Peyer's patch (tissue), 4 donors: ENCODE data around the gene COBL. TPM values are rescaled to one million over a fixed set of nuclear protein-coding genes. Genes with fewer than 3 reads are reported as not detected.

Experiments
- DNase-seq, 3 donors: peaks; one replicate each; pipeline ENCODE4 v3.0.0-alpha.2; 2017 to 2019
- H3K27ac ChIP-seq, 4 donors: fragments of 200-600 bp; sonication (generic); one replicate each; pipeline ENCODE4 v1.5.1; 2016 to 2019
- H3K27me3 ChIP-seq, 2 donors: fragments of 200-600 bp; sonication (generic); one replicate each; pipeline ENCODE4 v1.5.1; 2019
- H3K36me3 ChIP-seq, 3 donors: fragments of 200-600 bp; sonication (generic); one replicate each; pipeline ENCODE4 v1.5.1; 2016 to 2019
- H3K4me1 ChIP-seq, 4 donors: fragments of 200-600 bp; sonication (generic); one replicate each; pipeline ENCODE4 v1.5.1; 2016 to 2019
- H3K4me3 ChIP-seq, 4 donors: fragments of 200-600 bp; sonication (generic); 1 replicate in 3 of 4; 2 replicates in 1 of 4; pipeline ENCODE4 v1.5.1; 2016 to 2019; ENCODE audit warnings: mild to moderate bottlenecking in 1 of 4
- H3K9me3 ChIP-seq, 4 donors: fragments of 200-600 bp; sonication (generic); one replicate each; pipeline ENCODE4 v1.5.1; 2016 to 2019; ENCODE audit warnings: mild to moderate bottlenecking in 1 of 4
- CTCF ChIP-seq, 6 experiments: fragments of 450-650 bp in 4 of 6; fragments of 200-600 bp in 2 of 6; sonication (generic) in 1 of 6; IDR thresholded peaks; one replicate each; pipeline ENCODE4 v1.5.1; 2017 to 2019; ENCODE audit warnings: antibody characterized with exemption in 6 of 6, mild to moderate bottlenecking in 3 of 6, moderate library complexity in 1 of 6
- POLR2A ChIP-seq, 2 donors: fragments of 450-650 bp; IDR thresholded peaks; one replicate each; pipeline ENCODE4 v1.5.1; 2017; ENCODE audit warnings: antibody characterized with exemption in 2 of 2, mild to moderate bottlenecking in 2 of 2, moderate library complexity in 2 of 2
- total RNA-seq, 4 donors: library from RNA; depleted of rRNA; stranded (reverse); fragments of >200 nt; gene quantifications; one replicate each; pipeline ENCODE4 v1.1.0, GENCODE V29; 2016

Gene COBL
- total RNA-seq, 4 donors from 2014 or later = 25.6 to 129 (median 116) TPM

- Histone ChIP-seq H3K27me3 (no peaks in the 10 kb centered on the region), H3K4me3 (no peak overlapping the region), H3K4me1 (no peaks in the 10 kb centered on the region), H3K9me3 (no peaks in the 10 kb centered on the region), H3K36me3 (no peaks in the 10 kb centered on the region), H3K27ac (no peak overlapping the region)
- DNase-seq = no peak
- TF ChIP-seq CTCF (IDR thresholded peaks at IDR 0.05) (no peak), POLR2A (IDR thresholded peaks at IDR 0.05) (no peak)
Measured at GRCh38 chr7:50970092-50970491, 346.5 kb downstream of the COBL start.
